Measurements from ENCODE around the gene AKT2.

- TF ChIP-seq CBX2 (IDR thresholded peaks at IDR 0.05; ENCODE audit: borderline replicate concordance, low read depth) (no peak), CTCF (IDR thresholded peaks at IDR 0.05) (no peak), CEBPB (IDR thresholded peaks at IDR 0.05) (no peak), PBX3 (IDR thresholded peaks at IDR 0.05) (no peak), POLR2A (IDR thresholded peaks at IDR 0.05; ENCODE audit: low read length) (no peak), SMC3 (IDR thresholded peaks at IDR 0.05) (no peak), RFX5 (IDR thresholded peaks at IDR 0.05) (no peak), NR3C1 (IDR thresholded peaks at IDR 0.05) (no peak), CHD4 (IDR thresholded peaks at IDR 0.05; ENCODE audit: borderline replicate concordance) (no peak), USF2 (IDR thresholded peaks at IDR 0.05) (no peak)
These were observed 13.4 kb downstream of the AKT2 start for GRCh38 chr19:40271706-40272105.
